PC-3 (cell line): Measurements from ENCODE around the gene TK2.

Experiments
- CTCF ChIP-seq: fragments of 300-600 bp; sonication (generic); conservative IDR thresholded peaks from 2 replicates; pipeline ENCODE4 v1.5.1; 2017; ENCODE audit warnings: antibody characterized with exemption, low read depth, mild to moderate bottlenecking, low read length
- EZH2 ChIP-seq: fragments of 300-600 bp; sonication (generic); IDR thresholded peaks from one replicate; pipeline ENCODE4 v1.6.1; 2017; ENCODE audit warnings: antibody characterized with exemption, mild to moderate bottlenecking, low read length; ENCODE audit not compliant: unreplicated experiment
- EZH2phosphoT487 ChIP-seq: fragments of 300-600 bp; sonication (generic); IDR thresholded peaks from 2 replicates; pipeline ENCODE4 v1.6.1; 2018; ENCODE audit warnings: mild to moderate bottlenecking, antibody characterized with exemption, low read length, borderline replicate concordance

DNA sequence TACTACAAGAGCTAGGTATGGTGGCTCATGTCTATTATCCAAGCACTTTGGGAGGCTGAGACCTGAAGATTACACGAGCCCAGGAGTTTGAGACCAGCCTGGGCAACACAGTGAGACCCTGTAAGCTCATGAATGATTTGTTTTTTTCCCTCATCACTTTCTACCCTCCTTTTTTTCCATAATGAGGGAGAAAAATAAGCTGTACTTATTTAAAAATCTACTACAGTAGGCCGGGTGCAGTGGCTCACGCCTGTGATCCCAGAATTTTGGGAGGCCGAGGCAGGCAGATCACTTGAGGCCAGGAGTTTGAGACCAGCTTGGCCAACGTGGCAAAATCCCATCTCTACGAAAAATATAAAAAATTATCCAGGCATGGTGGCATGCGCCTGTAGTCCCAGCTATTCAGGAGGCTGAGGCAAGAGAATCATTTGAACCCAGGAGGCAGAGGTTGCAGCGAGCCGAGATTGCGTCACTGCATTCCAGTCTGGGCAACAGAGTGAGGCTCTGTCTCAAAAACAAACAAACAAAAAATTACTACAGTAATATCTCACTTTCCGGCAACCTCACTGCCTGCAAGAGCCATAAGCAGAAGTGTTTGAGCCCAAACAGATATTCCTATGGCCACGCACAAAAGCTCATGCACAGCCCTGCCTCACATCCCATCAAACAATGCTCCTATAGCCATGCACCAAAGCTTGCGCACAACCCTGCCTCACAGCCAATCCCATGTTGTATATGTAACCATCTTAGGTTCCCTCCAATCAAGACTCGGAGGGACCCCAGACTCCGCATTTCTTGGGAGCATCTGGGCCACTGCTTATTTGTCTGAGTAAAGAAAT, 37.4 kb downstream of the TK2 start:
- no peak for TF ChIP-seq CTCF
- TF ChIP-seq EZH2: no peak
- TF ChIP-seq EZH2phosphoT487: no peak
